ENCODE data around the gene MYO3B.
"Not testable (repeated sequence)": the region's sequence is repeated elsewhere in the genome, so short reads cannot be mapped to it uniquely, and the experiment has no call there.

Gene MYO3B

DNA sequence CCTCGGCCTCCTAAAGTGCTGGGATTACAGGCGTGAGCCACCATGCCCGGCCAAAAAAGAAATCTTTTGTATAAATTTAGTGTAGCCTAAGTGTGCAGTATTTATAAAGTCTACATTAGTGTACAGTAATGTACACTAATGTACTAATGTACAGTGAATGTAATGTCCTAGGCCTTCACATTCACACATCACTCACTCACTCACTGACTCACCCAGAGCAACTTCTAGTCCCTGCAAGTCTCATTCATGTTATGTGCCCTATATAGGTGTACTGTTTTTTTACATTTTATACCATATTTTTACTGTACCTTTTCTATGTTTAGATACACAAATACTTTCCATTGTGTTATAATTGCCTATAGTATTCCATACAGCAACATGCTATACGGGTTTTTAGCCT is 254.9 kb downstream of the MYO3B start:
- no peak for DNase-seq (ENCODE audit: low spot score)

DNA sequence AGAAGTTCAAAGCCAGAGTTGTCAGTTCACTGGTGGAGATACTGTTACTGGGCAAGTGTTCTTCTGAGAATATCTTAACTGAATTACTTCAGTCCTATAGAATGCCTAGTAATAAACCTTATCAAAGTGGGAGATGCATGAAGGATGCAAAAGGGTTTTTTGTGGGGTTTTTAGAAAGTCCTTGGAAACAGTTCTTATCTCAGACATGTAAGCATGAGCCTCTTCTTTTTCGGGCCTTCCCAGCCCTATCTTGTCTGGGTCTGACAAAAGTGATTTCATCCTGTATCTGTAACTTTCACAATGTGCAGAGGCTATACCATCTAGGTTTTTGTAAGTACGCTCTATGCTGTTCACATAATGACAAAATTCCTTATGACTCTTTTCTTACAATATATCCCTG is 255.5 kb downstream of the MYO3B start:
- DNase-seq (ENCODE audit: low spot score), result no peak

DNA sequence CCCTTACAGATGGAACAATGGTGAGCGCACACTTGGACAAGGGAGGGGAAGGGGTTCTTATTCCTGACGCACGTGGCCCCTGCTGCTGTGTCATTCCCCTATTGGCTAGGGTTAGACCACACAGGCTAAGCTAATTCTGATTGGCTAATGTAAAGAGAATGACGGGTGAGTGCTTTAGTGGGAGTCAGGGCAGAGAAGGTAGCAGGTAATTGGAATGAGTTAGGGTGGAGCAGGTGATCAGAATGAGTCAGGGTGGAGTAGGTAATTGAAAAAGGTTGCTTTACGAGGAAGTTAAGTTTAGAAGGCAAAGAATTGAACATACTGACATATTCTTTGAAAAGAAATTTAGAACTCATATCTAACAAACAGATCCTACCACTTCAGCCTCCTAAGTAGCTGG is 256.4 kb downstream of the MYO3B start:
- not testable (repeated sequence) for DNase-seq (ENCODE audit: low spot score)

DNA sequence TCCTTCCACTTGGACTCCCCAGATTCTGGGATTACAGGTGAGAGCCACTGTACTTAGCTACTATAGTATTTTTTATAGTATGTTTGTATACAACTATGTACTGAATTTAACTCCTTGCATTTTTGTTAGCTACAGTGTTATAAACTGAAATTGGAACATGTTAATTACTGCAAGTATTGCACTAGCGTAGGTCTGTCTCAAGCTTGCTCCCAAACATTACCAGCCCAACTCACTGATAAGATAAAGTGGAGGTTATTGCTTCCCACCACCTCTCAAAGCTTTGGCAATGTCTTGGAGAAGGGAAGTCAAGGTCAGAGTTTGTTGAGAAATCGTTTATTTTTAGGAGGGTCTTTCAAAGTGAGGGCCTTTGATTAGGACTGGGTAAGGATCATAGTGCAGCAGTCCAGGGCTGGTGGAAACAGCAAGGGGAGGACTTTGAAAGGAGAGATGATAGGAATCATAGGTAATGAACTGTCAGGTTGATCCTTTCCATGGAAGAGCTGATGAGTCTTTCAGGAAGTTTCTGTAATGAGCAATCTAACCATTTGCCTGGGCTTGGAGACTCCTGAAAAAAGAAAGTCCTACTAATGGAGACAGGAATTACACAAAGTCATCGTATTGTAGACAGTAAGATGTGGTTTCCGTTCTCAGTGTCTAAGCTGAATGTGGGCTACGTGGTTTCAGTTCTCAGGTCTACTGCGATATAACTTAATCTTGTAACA is 257.1 kb downstream of the MYO3B start:
- no peak for DNase-seq (ENCODE audit: low spot score)

DNA sequence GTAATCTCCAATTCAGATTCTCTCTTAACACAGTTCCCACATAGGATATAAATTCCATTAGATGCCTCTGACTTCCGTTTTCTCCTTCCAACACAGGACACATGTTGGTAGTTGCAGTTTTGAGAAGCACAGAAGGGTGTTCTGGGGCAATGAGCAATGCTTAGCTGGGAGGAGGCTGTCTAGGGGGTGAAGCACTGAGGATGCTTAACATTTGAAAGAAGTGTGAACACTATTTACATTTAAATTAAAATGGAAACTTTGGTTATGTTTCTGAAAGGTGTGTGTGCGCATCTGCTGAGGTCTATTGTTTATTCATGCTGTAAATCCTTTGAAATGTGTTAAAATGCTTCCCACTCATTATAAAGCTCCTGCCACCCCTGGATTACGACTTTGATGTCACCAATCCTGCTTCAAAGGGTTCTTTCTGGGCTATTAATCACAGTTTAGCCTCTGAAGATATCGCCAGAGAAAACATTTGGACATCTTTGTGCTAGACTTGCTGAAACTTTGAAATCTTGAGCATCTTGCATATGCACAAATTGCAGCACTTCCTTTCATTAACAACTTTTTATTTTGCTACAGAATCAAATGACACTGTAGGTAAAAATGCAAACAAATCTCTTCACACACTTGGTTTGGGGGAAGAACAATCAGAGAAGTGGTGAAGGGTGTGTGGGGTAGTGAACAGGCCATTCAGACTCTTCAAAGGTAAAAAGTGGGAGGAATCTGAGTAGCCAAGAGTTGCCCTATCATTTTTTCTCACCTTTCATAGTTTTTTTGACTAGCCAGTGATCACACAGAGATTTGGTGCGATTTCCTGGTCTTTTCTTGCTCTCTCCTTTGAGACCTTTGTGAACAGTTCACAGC is 258.4 kb downstream of the MYO3B start:
- no peak for DNase-seq (ENCODE audit: low spot score)

DNA sequence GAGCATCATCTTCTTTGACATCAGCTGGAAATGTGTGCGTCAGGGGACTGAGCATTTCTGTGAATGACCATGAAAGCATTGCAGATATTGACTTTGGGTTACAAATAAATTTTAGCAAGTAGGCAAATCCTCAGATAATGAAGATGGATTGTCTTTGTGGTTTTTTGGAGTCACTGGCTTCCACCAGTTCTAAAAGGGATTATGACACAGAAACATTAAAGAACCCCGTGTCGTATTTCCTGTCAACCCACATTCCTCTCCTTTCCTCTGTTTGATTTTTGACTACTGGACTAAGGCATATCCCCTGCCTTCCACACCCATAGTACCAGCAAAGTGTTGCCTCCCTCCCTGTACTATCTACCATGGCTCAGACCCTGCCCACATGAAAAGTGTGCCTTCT is 268.1 kb downstream of the MYO3B start:
- DNase-seq (ENCODE audit: low spot score), result no peak

DNA sequence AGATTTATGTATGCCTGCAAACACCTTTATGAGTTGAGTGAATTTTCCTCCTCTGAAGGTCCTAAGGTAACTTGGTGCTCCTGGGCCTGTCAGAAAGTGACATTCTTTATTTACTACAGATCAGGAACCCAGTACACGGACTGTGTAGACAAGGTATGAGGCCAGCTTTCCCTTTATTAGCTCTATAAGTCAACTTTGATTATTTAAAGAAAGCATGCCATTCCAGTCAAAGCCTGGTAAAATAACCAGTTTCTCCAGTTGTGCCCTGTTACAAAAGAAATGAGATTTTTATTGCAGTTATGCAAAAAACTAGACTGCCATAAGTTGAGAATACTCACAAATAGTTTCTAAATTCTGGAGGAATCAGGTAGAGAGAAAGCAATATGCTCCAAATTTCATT is 271.1 kb downstream of the MYO3B start:
- DNase-seq (ENCODE audit: low spot score), result no peak

DNA sequence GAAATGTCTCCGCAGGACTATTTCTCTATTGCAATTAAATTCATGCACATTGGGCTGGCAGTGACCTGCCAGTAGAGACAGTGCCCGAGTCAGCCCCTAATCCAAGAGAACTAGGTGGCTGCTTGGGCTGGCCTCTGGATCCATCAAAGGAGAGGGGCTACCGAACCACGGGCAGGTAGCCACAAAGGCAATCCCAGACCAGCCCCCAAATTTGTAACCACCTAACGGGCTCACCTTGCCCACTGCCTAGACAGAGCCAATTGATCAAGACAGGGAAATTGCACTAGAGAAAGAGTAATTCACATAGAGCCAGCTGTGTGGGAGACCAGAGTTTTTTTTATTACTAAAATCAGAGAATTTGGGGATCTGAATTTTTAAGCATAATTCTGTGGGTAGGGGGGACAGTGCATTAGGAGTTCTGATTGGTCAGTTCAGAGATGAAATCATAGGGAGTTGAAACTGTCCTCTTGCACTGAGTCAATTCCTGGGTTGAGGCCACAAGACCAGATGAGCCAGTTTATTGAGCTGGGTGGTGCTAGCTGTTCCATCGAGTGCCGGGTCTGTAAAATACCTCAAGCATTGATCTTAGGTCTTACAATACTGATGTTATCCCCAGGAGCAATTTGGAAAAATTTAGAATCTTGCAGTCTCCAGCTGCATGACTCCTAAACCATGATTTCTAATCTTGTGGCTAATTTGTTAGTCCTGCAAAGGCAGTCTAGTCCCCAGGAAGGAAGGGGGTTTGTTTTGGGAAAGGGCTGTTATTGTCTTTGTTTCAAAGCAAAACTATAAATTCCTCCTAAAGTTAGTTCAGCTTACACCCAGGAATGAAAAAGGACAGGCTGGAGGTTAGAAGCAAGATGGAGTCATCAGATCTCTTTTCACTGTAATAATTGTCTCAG is 276.8 kb downstream of the MYO3B start:
- no peak for DNase-seq (ENCODE audit: low spot score)

DNA sequence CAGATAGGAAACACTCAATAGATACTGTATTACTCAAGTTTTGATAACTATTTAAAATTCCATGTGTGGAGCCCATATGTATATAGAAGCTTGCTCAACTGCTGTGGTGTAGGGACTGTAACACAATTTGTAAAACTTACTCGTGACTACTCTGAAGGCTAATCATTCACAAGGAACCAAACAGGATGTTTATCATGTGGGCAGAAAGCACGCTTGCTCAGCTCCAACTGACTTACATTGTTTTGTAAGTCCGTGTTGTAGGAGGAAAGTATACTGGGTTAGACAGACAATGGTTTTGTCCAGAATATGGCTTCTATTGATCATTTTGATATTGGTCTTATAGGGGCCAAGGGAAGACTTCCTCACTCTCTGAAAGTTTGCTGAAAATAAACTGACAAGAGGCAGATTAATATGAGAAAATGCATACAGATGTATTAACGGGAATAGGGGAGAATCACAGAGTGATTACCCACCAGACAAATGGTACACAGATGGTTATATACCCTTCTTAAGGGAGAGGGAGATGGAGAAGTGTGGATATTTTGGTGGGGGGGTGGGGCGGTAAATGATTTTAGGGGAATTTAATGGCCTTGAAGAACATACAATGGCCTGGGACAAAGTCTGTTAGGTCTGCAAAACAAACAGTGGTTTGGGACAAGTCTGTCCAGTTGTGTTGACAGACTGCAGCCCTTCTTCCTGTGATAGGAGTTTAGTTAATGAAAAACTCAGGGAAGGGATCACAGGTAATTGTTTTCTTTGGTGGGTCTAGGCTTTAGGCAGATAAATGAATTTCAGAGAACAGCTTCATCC is 277.9 kb downstream of the MYO3B start:
- DNase-seq (ENCODE audit: low spot score), result no peak

DNA sequence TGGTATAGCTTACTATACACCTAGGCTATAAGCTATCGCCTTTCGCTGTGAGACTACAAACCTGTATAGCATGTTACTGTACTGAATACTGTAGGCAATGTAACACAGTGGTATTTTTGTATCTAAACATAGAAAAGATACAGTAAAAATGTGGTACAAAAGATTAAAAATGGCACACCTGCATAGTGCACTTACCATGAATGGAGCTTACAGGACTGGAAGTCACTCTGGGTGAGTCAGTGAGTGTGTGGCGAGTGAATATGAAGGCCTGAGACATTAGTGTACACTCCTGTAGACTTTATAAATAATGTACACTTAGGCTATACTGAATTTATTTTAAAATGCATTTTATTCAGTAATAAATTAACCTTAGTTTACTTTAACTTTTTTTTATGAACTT is 279.0 kb downstream of the MYO3B start:
- no peak for DNase-seq (ENCODE audit: low spot score)

DNA sequence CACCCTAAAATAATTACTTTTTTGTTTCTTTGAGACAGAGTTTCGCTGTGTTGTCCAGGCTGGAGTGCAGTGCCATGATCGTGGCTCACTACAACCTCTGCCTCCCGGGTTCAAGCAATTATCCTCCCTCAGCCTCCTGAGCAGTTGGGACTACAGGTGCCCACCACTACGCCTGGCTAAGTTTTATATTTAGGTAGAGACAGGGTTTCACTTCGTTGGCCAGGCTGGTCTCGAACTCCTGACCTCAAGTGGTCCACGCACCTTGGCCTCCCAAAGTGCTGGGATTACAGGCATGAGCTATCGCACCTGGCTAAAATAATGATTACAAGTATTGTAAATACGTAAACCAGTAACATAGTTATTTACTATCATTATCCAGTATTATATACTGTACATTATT is 279.8 kb downstream of the MYO3B start:
- no peak for DNase-seq (ENCODE audit: low spot score)

DNA sequence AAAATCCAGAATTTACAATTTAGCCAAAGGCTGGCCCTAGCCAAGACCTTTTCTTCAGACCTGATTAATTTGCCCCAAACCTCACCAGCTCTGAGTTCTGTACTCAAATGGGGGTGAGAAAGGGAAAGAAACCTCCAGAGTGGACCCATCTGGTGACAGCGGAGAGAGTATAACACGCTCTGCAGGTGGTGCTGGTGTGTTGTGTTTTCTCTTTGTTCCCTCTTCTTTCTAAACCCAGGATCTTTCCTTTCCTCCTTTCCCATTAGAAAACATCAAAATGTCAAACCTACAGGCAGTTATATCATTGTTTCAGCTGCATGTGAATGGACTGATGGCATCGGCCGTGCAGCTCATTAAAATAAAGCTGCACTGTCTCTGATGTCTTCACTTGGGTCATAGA is 283.9 kb downstream of the MYO3B start:
- DNase-seq (ENCODE audit: low spot score), result no peak

DNA sequence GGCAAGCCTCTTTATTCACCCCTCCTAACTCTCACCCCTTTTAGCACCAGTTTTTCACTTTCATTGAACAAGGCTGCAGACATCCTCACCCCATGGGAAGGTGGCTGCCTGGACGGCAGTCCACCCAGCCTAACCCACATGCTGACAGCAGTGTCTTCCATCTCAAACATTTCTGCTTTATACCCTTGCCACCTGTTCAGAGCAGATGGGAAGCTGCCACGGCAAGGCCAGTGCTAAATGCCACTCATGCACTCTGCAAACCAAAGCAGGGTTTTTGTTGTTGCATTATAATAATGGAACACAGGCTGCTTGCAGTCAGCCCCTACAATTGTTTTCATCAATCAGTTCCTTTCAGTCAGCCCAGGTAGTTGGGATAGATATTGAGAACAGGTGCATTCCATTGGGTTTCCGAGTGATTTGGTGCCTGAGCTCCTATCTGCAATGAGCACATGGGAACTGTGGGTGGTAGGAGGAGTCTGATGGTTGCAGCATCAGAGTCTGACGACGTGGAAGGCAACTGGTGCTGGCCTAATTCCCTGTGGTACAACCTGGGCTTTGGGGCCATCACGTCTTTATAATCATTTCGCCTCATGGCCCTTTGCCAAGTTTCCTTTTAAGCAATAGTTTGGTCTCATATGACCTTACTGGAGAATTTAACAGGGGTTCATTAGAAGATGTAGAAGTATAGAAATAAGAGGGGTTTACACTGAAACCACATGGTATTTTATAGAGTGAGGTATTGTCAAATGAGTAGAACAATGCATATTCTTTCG is 284.7 kb downstream of the MYO3B start:
- DNase-seq (ENCODE audit: low spot score), result no peak

DNA sequence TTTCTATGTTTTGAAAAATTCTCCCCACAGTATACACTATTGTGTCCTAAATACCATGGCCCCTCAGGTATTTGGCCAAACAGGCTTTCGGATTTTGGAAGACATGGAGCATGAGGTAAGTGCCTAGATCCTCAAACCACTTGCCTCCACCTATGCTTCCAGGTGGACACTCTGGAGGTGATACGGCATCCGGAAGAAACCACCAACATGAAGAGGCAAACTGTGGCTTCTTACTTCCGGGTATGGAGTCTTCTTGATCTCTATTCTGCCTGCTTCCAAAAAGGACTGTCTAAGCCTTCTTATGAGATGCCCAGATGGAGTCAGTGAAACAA is 285.2 kb downstream of the MYO3B start:
- no peak for DNase-seq (ENCODE audit: low spot score)

DNA sequence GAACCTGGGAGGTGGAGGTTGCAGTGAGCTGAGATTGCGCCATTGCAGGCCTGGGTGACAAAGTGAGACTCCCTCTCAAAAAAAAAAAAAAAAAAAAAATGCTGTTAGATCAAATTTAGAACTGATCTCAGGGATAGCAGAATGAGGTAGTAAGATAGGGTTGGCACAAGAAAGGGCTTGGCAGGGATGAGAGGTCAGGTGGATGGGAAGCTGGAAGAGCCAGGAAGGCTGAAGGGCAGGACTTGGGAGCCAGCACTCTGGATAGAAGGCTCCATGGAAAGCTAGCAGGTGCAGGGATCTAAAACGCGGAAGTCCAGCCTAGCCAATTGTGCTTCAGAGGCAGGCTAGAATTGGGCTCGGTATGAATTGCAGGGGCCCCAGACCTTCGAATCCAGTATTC is 286.3 kb downstream of the MYO3B start:
- DNase-seq (ENCODE audit: low spot score), result no peak

DNA sequence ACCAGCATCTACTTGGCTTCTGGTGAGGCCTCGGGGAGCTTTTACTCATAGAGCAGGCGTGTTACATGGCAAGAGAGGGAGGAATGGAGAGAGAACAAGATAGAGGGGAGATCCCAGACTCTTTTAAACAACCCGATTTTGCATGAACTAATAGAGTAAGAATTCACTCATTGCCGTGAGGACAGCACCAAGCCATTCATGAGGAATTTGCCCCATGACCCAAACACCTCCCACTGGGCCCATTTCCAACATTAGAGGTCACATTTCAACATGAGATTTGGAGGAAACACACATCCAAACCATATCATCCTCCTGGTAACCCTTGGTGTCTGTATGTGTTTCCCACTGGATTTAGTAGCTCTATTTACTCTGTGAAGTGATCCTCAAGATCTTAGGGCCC is 287.3 kb downstream of the MYO3B start:
- DNase-seq (ENCODE audit: low spot score), result no peak

DNA sequence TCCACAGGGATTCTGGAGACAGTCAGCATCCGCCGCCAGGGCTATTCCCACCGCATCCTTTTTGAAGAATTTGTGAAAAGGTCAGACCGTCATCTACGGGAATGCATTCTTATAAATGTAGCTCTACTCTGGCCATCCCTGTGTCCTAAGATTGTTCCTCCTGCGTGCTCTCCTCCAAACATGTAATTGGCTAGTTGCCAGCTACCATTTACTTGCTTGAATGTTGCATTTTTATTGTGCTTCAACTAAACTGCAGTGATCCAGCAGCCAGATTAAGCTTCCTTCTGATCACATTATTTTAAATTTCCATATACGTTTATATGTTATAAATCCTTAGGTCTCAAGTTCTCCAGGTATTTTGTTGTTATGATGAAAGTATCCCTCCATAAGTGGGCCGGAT is 288.7 kb downstream of the MYO3B start:
- no peak for DNase-seq (ENCODE audit: low spot score)

DNA sequence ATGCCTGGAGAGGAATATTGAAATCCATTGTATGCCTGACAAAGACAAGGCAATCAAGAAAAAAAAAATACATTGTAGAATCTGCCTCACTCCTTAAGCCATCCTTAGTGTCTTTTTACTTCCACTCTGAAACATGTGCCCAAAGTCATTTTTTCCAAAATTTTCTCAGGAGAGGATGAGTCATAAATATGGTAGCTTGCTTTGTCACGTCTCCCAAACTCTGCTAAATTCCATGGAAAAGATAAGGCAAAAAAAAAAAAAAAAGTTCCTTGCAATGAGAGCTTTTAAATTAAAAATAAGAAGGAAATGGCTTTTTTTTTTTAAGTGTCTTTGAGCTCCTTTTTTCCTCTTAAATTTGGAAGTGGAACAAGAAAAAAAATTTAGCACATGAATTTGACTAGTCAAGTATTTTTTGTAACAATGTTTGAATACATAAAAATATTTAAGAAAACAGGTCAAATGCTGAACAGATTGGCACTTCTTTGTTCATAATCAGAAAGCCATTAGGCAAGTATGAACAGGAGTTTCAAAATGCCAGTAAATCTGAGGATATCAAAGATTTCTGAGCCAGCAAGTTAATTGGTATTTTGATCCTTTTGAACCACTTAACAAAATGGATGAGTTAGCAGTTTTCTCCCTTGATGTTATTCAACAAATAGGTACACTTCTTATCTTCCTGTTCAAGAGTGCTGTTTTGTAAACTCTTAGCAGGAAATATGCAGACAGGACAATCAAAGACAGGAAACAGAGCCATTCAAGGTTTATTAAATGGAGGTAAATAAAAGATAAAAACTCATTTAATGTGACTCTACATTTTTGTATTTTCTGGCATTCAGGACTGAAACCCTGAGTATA is 289.8 kb downstream of the MYO3B start:
- DNase-seq (ENCODE audit: low spot score), result no peak

DNA sequence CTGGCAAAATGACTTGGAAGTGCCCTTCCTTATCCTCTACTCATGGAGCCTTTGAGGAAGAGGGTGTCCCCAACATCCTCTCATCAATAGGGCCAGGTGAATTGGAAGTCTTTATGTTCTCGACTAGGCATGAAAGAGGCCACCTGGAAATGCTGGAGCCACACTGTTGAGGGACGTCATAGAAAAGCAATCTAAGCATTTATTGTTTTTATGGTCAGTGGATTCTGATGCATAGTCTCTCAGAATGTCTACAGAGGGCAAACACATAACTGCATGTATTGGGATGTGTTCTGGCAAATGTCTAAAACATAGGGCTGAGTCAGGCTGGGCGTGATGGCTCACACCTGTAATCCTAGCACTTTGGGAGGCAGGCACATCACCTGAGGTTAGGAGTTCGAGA is 290.6 kb downstream of the MYO3B start:
- DNase-seq (ENCODE audit: low spot score), result no peak

DNA sequence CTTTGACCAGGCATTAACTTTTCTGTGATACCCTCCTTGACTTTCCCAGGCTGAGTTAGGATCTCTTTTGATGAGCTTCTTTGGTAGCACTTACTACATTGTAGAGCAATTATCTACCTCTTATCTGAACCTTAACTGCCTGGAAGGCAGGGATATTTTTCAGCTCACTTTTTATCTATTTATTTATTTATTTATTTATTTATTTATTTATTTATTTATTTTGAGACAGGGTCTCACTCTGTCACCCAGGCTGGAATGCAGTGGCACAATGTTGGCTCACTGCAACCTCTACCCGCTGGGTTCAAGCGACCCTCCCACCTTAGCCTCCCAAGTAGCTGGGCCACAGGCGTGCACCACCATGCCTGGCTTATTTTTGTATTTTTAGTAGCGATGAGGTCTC is 294.6 kb downstream of the MYO3B start:
- not testable (repeated sequence) for DNase-seq (ENCODE audit: low spot score)

Data from hematopoietic multipotent progenitor cell treated with erythropoietin and hydrocortisone succinate and interleukin-3 and kit ligand, for 15 days (in vitro differentiated cells).